Esophagus squamous epithelium (tissue), 5 donors: Measurements from ENCODE around the gene ITSN1. TPM values are rescaled to one million over a fixed set of nuclear protein-coding genes. Genes with fewer than 3 reads are reported as not detected.
A peak's percentile ranks its signal among the peaks of the same experiment; 100 is the strongest.

Source experiments
- DNase-seq: peaks from one replicate; lab custom pipeline; 2025; lab: John Stamatoyannopoulos, UW
- H3K27ac ChIP-seq, 4 donors: fragments of 200-600 bp; sonication (generic); one replicate each; pipeline ENCODE4 v1.5.1; 2016 to 2019; ENCODE audit warnings: mild to moderate bottlenecking in 1 of 4
- H3K27me3 ChIP-seq, 4 donors: fragments of 200-600 bp; sonication (generic); 1 replicate in 3 of 4; 2 replicates in 1 of 4; pipeline versions ENCODE4 v1.5.1 to v1.6.0; 2017 to 2021; ENCODE audit warnings: antibody characterized with exemption in 1 of 4
- H3K36me3 ChIP-seq, 3 donors: fragments of 200-600 bp; sonication (generic); one replicate each; pipeline ENCODE4 v1.5.1; 2016 to 2019
- H3K4me1 ChIP-seq, 3 donors: fragments of 200-600 bp; sonication (generic); one replicate each; pipeline ENCODE4 v1.5.1; 2017 to 2019
- H3K4me3 ChIP-seq, 4 donors: fragments of 200-600 bp; sonication (generic); 1 replicate in 3 of 4; 2 replicates in 1 of 4; pipeline ENCODE4 v1.5.1; 2016 to 2019; ENCODE audit warnings: mild to moderate bottlenecking in 2 of 4, moderate library complexity in 1 of 4
- H3K9me3 ChIP-seq, 3 donors: fragments of 200-600 bp; sonication (generic); one replicate each; pipeline ENCODE4 v1.5.1; 2016 to 2019
- CTCF ChIP-seq, 6 experiments: fragments of 450-650 bp in 4 of 6; fragments of 200-600 bp in 2 of 6; sonication (generic) in 2 of 6; IDR thresholded peaks; one replicate each; pipeline ENCODE4 v1.5.1; 2016 to 2019; ENCODE audit warnings: antibody characterized with exemption in 6 of 6, mild to moderate bottlenecking in 4 of 6, moderate library complexity in 4 of 6
- POLR2A ChIP-seq, 4 donors: fragments of 450-650 bp; IDR thresholded peaks; one replicate each; pipeline ENCODE4 v1.6.1; 2017; ENCODE audit warnings: antibody characterized with exemption in 4 of 4, mild to moderate bottlenecking in 4 of 4, moderate library complexity in 3 of 4
- WGBS, 2 donors: methylation state at CpG; one replicate each; pipeline ENCODE4 v1.1.5; 2018; 5-methylcytosine and 5-hydroxymethylcytosine counted together
- intact Hi-C: fragments of 100-400 bp; cut with DNase I; formaldehyde crosslinking; loops from one replicate; pipeline ENCODE4 v1.15.0; 2022
- total RNA-seq, 4 donors: library from RNA; depleted of rRNA; stranded (reverse); fragments of >200 nt; gene quantifications; one replicate each; pipeline ENCODE4 v1.1.0, GENCODE V29; 2016
- donor health status: DM: yes; HTN: yes; CAD: no.

The ITSN1 gene
- total RNA-seq, 4 donors from 2014 or later = 9.5 to 27.1 (median 11.6) TPM

GRCh38 chr21:33878824-33879223, 236.5 kb downstream of the ITSN1 start:
- H3K9me3 ChIP-seq = no peaks in the 10 kb centered on the region
- H3K4me3 ChIP-seq = no peak overlapping the region
- peaks cover 0 to 8% (median 5%) of the 10 kb centered on the region in 3 donors for H3K4me1 ChIP-seq
- H3K27me3 ChIP-seq = peaks cover 0 to 9% (median 0%) of the 10 kb centered on the region in 4 donors
- H3K27ac ChIP-seq = no peak overlapping the region
- WGBS, 2 donors = 82 to 90% methylated on average over 6 of the region's 6 CpGs
- TF ChIP-seq POLR2A (IDR thresholded peaks at IDR 0.05) = no peak
- TF ChIP-seq CTCF (IDR thresholded peaks at IDR 0.05) = no peak
- no peak for DNase-seq
- no peaks in the 10 kb centered on the region for H3K36me3 ChIP-seq
- intact Hi-C loops = no loop called here

GRCh38 chr21:33880626-33881025, 238.3 kb downstream of the ITSN1 start:
- intact Hi-C loops = no loop called here
- peaks cover 0 to 22% (median 0%) of the 10 kb centered on the region in 4 donors for H3K27me3 ChIP-seq
- H3K27ac ChIP-seq = no peak overlapping the region
- no peak for DNase-seq
- 81 to 92% methylated on average over 4 to 10 of the region's 13 CpGs for WGBS, 2 donors
- no peak overlapping the region for H3K4me3 ChIP-seq
- no peaks in the 10 kb centered on the region for H3K36me3 ChIP-seq
- H3K4me1 ChIP-seq = peaks cover 0 to 25% (median 12%) of the 10 kb centered on the region in 3 donors
- TF ChIP-seq POLR2A (IDR thresholded peaks at IDR 0.05) (no peak), CTCF (IDR thresholded peaks at IDR 0.05) (no peak)
- H3K9me3 ChIP-seq = no peaks in the 10 kb centered on the region

GRCh38 chr21:33881689-33882440, 239.6 kb downstream of the ITSN1 start:
- intact Hi-C loops = no loop called here
- H3K9me3 ChIP-seq = no peaks in the 10 kb centered on the region
- H3K4me1 ChIP-seq = peaks cover 0 to 25% (median 12%) of the 10 kb centered on the region in 3 donors
- no peak overlapping the region for H3K27ac ChIP-seq
- H3K27me3 ChIP-seq = peaks cover 0 to 30% (median 0%) of the 10 kb centered on the region in 4 donors
- 78 to 87% methylated on average over 9 of the region's 9 CpGs for WGBS, 2 donors
- no peak overlapping the region for H3K4me3 ChIP-seq
- no peaks in the 10 kb centered on the region for H3K36me3 ChIP-seq
- no peak for DNase-seq
- TF ChIP-seq CTCF (IDR thresholded peaks at IDR 0.05) (no peak), POLR2A (IDR thresholded peaks at IDR 0.05) (no peak)

GRCh38 chr21:33883118-33883517, 240.8 kb downstream of the ITSN1 start:
- intact Hi-C loops = no loop called here
- WGBS, 2 donors = 56 to 61% methylated on average over 12 of the region's 12 CpGs
- no peak for DNase-seq
- peaks cover 0 to 30% (median 0%) of the 10 kb centered on the region in 4 donors for H3K27me3 ChIP-seq
- no peak for TF ChIP-seq POLR2A (IDR thresholded peaks at IDR 0.05)
- no peak for TF ChIP-seq CTCF (IDR thresholded peaks at IDR 0.05)
- peaks cover 0 to 25% (median 12%) of the 10 kb centered on the region in 3 donors for H3K4me1 ChIP-seq
- no peak overlapping the region for H3K27ac ChIP-seq
- H3K4me3 ChIP-seq = no peak overlapping the region
- H3K9me3 ChIP-seq = no peaks in the 10 kb centered on the region
- H3K36me3 ChIP-seq = no peaks in the 10 kb centered on the region

- TF ChIP-seq CTCF (IDR thresholded peaks at IDR 0.05) (no peak), POLR2A (IDR thresholded peaks at IDR 0.05) (no peak)
- 27 to 40% methylated on average over 20 of the region's 20 CpGs for WGBS, 2 donors
- Histone ChIP-seq H3K27ac (peak overlapping the region in 2 of 4 donors; percentile 22 to 54), H3K4me3 (peak overlapping the region in 1 of 4 donors; percentile 37), H3K27me3 (peaks cover 0 to 30% (median 0%) of the 10 kb centered on the region in 4 donors), H3K36me3 (no peaks in the 10 kb centered on the region), H3K9me3 (no peaks in the 10 kb centered on the region), H3K4me1 (peaks cover 0 to 25% (median 12%) of the 10 kb centered on the region in 3 donors)
- no peak for DNase-seq
- intact Hi-C loops = no loop called here
Measured at GRCh38 chr21:33884376-33885171, 242.3 kb downstream of the ITSN1 start.
